ENCODE data around the gene MSI1. TPM values are rescaled to one million over a fixed set of nuclear protein-coding genes. Genes with fewer than 3 reads are reported as not detected.

Gene MSI1
- polyA plus RNA-seq, 1 donor from 2014 or later: not detected

Other genes with a start within 250 kb of the MSI1 start
- 18.4 TPM for gene GCN1, start 174.4 kb downstream of the MSI1 start, polyA plus RNA-seq
- gene RPLP0, start 168.1 kb downstream of the MSI1 start, polyA plus RNA-seq: 2,020 TPM
- 6.3 TPM for gene PXN, start 103.4 kb downstream of the MSI1 start, polyA plus RNA-seq
- not detected for gene RNU4-2, start 77.3 kb downstream of the MSI1 start, polyA plus RNA-seq
- not detected for gene RNU4-1, start 75.9 kb downstream of the MSI1 start, polyA plus RNA-seq
- 0.74 TPM for gene SIRT4, start 66.8 kb downstream of the MSI1 start, polyA plus RNA-seq
- gene PLA2G1B, start 41.4 kb downstream of the MSI1 start, polyA plus RNA-seq: not detected
- gene COX6A1, start 68.9 kb upstream of the MSI1 start, polyA plus RNA-seq: 830 TPM
- 53.0 TPM for gene TRIAP1, start 77.2 kb upstream of the MSI1 start, polyA plus RNA-seq
- gene GATC, start 77.3 kb upstream of the MSI1 start, polyA plus RNA-seq: 23.0 TPM
- 204 TPM for gene SRSF9, start 100.6 kb upstream of the MSI1 start, polyA plus RNA-seq
- gene DYNLL1, start 126.9 kb upstream of the MSI1 start, polyA plus RNA-seq: 442 TPM
- gene COQ5, start 160.0 kb upstream of the MSI1 start, polyA plus RNA-seq: 29.1 TPM
- 111 TPM for gene RNF10, start 165.2 kb upstream of the MSI1 start, polyA plus RNA-seq
- gene POP5, start 212.2 kb upstream of the MSI1 start, polyA plus RNA-seq: 74.2 TPM

All from IgD-negative memory B cell (primary cell).